Measurements from ENCODE around the gene SUCLA2.

SUCLA2 gene

DNA sequence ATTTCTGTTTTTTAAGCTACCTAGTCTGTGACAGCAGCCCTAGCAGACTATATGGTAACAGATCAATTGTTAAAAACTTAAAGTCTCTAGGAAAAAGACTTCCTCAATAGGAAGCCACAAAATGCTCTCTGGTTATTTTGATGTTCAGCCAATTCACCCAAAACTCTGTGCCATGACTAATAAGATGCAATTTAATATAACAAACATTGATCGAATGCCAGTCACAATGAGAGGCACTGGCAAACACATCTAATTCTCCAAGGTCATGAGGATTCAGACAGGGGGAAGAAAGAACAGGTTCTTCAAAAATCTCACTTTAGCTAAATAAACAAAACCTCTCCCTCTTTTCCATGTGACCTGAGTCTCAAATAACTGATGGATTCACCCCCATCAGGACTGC lies 107.5 kb downstream of the SUCLA2 start:
- DNase-seq (ENCODE audit: low spot score): no peak

More for the DNA sequence above, 107.5 kb downstream of the SUCLA2 start:
- TF ChIP-seq, protein P1, sequence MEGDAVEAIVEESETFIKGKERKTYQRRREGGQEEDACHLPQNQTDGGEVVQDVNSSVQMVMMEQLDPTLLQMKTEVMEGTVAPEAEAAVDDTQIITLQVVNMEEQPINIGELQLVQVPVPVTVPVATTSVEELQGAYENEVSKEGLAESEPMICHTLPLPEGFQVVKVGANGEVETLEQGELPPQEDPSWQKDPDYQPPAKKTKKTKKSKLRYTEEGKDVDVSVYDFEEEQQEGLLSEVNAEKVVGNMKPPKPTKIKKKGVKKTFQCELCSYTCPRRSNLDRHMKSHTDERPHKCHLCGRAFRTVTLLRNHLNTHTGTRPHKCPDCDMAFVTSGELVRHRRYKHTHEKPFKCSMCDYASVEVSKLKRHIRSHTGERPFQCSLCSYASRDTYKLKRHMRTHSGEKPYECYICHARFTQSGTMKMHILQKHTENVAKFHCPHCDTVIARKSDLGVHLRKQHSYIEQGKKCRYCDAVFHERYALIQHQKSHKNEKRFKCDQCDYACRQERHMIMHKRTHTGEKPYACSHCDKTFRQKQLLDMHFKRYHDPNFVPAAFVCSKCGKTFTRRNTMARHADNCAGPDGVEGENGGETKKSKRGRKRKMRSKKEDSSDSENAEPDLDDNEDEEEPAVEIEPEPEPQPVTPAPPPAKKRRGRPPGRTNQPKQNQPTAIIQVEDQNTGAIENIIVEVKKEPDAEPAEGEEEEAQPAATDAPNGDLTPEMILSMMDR (IDR thresholded peaks at IDR 0.05; ENCODE audit: extremely low read depth, missing control alignments): no peak
